Measurements from ENCODE around the gene LTBP3. TPM values are rescaled to one million over a fixed set of nuclear protein-coding genes. Genes with fewer than 3 reads are reported as not detected.

The LTBP3 gene
- total and polyA plus RNA-seq, 9 of the 15 experiments (the other 6 are each of a cell fraction or from before 2014, with no cell fraction given), result 0.06 to 20.5 (median 4.8) TPM

DNA sequence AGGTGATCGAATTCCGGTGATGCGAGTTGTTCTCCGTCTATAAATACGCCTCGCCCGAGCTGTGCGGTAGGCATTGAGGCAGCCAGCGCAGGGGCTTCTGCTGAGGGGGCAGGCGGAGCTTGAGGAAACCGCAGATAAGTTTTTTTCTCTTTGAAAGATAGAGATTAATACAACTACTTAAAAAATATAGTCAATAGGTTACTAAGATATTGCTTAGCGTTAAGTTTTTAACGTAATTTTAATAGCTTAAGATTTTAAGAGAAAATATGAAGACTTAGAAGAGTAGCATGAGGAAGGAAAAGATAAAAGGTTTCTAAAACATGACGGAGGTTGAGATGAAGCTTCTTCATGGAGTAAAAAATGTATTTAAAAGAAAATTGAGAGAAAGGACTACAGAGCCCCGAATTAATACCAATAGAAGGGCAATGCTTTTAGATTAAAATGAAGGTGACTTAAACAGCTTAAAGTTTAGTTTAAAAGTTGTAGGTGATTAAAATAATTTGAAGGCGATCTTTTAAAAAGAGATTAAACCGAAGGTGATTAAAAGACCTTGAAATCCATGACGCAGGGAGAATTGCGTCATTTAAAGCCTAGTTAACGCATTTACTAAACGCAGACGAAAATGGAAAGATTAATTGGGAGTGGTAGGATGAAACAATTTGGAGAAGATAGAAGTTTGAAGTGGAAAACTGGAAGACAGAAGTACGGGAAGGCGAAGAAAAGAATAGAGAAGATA, 59.0 kb downstream of the LTBP3 start, which contains the start of gene MALAT1 (continued):
- TF ChIP-seq BCLAF1 (IDR thresholded peaks at IDR 0.05; ENCODE audit: borderline replicate concordance in 1 of 2, control insufficient read depth in 1 of 2, low read depth in 2 of 2, low read length in 1 of 2) (peak; percentile 28 to 76; a peak in 2 of 4 replicates), ZNF518B (CRISPR knock-in tag; IDR thresholded peaks at IDR 0.05) (peak; percentile 98), ZNF668 (CRISPR knock-in tag; IDR thresholded peaks at IDR 0.05) (peak; percentile 87), CC2D1A (IDR thresholded peaks at IDR 0.05) (0 out of 2 replicates have a peak, but pooled peaks have one; percentile 39), NBN (IDR thresholded peaks at IDR 0.05; ENCODE audit: low read depth) (peak; percentile 69), NFE2L1 (tag; IDR thresholded peaks at IDR 0.05; ENCODE audit: borderline replicate concordance, low read depth) (no peak), RHOXF2B (CRISPR knock-in tag; conservative IDR thresholded peaks at IDR 0.05) (peak; percentile 96), ZNF263 (CRISPR knock-in tag; IDR thresholded peaks at IDR 0.05; ENCODE audit: borderline replicate concordance) (peak; percentile 46; the same call in 1 of the 2 replicates), ZNF143 (CRISPR knock-in tag; IDR thresholded peaks at IDR 0.05) (no peak), NFIX (CRISPR knock-in tag; IDR thresholded peaks at IDR 0.05; ENCODE audit: low read depth) (peak; percentile 27; the same call in 1 of the 2 replicates), ZNF644 (tag; IDR thresholded peaks at IDR 0.05; ENCODE audit: low read depth) (peak; percentile 67), POLR3A (IDR thresholded peaks at IDR 0.05; ENCODE audit: borderline replicate concordance, extremely low read depth, insufficient read depth, insufficient read length) (no peak), BRD9 (IDR thresholded peaks at IDR 0.05; ENCODE audit: low read depth, partially characterized antibody) (no peak), KLF13 (tag; IDR thresholded peaks at IDR 0.05; ENCODE audit: borderline replicate concordance, low read depth) (0 out of 2 replicates have a peak, but pooled peaks have one; percentile 56), ZNF274 (IDR thresholded peaks at IDR 0.05; ENCODE audit: borderline replicate concordance, low read depth, low read length) (no peak), MEF2D (tag; conservative IDR thresholded peaks at IDR 0.05; ENCODE audit: low read depth) (no peak), SMAD1 (IDR thresholded peaks at IDR 0.05; ENCODE audit: low read depth, low read length, partially characterized antibody) (peak; percentile 100), SRF (CRISPR knock-in tag; IDR thresholded peaks at IDR 0.05) (peak in 1 of 2 experiments; percentile 96; a peak in 3 of 4 replicates), TAF7 (tag; IDR thresholded peaks at IDR 0.05) (peak; percentile 98), ESRRA (IDR thresholded peaks at IDR 0.05; ENCODE audit: borderline replicate concordance, low read depth) (peak; percentile 90; the same call in 1 of the 2 replicates), CREBBP (IDR thresholded peaks at IDR 0.05; ENCODE audit: low read depth, low read length) (peak; percentile 37)
